EL (cell line): ENCODE data around the gene ETNPPL.
"Not testable (repeated sequence)": the region's sequence is repeated elsewhere in the genome, so short reads cannot be mapped to it uniquely, and the experiment has no call there.

Experiments used
- DNase-seq: peaks from one replicate; pipeline ENCODE4 v3.0.0-alpha.2; 2016

Gene ETNPPL

DNA sequence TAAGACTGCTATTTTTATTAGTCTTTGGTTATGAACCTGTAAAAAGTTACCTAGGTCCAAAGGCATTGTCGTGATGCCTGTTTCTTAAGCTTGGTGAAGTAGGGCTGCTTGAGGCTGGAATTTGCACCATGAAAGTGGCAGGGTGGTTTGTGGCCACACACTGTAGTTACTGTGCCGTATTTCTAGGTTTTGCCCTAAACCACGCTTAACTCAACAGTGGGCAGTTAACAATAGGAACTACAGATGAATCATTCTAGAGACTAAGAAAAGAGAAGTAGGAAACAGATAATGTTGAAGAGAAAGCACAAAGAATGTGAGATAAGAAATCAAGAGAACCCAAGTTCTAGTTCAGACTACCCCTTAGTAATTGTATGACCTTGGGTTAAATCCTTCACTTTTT is 11.5 kb downstream of the ETNPPL start:
- no peak for DNase-seq

DNA sequence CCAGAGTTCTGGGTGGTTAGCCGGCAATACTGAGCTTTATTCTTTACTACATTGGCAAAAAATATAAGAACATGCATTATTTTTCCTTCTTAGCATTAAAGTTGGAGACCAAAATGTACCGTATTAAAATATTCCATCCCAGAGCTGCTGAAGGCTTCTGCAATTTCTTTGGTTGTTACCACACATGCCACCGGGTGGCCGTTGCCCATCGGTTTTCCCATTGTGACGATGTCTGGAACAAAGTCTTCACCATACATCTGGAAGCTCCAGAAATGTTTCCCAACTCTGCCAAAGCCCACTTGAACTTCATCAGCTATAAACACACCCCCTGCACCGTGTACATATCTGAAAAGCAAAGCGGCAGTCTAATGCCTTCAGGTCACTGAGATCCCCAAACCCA is 13.7 kb downstream of the ETNPPL start:
- DNase-seq = no peak

DNA sequence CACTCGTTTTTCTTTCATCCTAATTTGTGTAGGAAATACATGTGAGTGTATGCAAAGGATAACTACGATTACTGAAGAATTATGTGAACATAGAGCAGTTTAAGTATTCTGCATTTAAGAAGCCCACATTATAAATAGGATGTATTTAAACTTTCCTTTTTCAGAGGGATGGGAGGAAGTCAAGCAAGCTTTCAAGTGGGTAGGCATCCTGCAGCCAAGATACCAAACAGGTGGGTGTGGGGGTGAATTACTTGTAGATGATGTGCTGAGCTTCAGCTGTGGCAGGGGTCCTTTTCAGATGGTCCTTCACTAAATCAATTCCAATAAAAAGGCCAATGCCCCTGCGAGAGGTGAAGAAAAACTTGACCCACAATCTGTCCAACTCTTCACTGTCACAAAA is 16.3 kb downstream of the ETNPPL start:
- DNase-seq = no peak

DNA sequence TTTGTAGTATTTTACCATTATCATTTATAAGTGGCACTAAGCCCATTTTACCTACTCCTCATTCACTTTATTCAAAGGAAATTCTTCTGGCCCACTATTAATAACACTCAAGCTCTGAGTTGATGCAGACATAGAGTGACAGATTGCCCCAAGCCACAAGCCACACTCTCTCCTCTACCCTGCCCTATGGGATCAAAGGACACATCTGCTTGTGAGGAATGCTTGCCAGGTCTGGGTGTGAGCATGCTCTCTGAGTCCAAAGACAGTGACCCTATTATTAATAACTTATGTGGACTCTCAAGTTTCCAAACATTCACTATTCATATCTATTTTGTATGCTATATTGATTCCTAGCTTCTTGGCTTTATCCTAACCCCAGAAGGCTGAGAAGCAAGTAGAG is 18.5 kb downstream of the ETNPPL start:
- no peak for DNase-seq

DNA sequence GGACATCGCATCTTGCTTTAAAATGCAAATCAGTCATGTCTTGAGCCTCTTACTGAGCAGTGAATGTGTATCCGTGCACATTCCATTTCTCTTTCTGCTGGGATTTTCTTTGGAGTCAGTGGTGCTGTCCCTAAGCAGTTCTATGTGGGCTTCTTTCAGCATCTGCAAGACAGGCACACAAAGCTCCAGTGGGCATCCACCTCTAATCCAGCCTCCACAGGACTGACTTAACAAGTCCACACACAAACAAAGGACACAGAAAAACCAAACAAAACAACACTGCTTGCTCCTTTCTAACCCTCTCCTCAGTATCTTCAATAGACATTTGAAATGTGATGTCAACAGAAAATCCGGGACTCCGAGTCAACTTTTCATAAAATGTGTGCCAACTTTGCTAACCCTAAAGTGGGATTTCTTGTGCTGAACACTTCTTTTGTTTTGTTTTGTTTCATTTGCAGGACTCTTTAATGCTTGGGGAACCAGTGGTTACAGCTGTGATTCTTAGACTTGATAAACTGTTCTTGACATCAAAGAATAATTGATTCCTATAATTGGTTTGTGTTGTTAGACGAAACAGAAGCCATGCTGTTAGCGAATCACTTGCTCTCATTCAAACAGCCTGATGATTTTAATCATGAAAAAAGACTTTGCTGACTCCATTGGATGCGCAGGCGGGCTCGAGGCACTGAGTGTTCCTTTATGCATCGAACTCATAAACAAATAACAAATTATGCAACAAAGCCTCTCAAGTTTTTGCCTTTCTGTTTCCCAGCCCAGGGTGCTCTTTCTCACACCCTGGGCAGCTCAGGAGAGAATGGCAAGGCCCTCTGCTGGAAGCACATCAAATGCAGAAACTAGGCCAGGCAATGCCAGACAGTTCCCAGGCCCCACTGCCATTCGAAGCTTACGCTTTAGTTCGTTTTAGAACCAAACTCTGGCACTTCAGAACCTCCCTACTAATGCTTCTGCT is 20.1 kb downstream of the ETNPPL start:
- DNase-seq = no peak

DNA sequence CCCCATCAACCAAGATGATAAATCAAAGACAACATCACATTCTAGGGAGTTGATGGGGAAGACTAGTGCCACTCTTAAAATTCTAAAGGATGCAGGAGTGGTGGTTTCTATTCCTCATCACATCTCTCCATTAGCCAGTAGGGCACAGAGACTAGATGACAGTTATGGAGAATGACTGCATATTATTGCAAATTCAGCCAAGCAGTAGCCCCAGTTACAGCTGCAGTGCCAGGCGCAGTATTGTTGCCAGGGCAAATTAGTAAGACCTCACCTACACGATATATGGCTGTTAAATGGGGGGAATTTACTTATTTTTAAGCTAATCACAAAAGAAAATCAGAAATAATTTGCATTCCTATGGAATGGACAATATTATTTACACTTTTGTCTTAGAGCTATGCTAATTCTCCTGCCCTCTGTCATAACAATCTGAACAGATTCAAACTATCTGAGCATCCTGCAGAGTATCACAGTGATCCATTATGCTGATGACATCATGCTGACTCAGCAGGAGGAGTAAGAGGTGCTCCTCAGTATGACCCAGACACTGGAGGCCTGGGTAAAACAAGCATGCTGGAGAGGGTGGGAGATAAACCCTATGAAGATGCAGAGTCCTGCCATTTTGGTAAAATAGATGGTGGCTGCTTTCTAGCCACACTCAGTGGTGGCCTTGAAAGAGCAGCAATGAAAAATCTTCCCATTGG is 24.7 kb downstream of the ETNPPL start:
- DNase-seq = peak; percentile 25

DNA sequence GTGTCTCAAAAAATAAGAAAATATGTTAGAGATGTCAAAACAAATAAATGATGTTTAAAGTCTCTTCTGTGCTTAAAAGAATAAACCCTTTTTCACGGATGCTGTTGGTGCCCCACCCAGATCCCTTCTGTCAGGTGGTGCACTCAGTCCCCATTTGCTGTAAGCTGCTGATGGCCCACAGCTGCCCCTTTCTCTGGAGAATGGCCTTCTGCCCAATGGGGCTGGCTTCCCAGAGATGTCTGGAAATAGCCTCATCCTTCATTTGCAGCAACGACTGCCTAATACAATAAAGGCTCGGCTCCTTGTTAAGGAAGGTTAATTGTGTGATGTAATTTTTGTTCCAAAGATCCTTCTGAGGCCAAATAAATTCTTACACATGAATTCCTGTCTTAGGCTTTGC is 31.8 kb downstream of the ETNPPL start:
- no peak for DNase-seq

DNA sequence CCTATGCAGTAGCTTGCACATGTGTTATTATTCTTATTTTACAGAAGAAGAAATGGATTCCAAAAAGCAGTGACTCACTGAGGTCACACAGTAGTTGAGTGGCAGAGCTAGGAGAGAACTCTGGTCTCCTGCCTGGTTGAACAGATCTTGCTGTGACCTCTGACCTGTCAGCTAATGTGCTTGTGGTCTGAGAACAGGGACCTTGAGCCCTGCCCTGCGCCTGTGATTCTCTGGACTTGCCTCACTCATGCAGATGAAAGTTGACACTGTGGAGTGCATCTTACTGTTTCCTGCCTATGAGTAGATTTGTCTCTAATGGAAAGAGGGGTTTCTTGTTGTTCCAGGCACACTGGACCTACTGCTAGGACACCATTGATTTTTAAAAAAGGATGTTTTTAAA is 32.3 kb downstream of the ETNPPL start:
- no peak for DNase-seq

DNA sequence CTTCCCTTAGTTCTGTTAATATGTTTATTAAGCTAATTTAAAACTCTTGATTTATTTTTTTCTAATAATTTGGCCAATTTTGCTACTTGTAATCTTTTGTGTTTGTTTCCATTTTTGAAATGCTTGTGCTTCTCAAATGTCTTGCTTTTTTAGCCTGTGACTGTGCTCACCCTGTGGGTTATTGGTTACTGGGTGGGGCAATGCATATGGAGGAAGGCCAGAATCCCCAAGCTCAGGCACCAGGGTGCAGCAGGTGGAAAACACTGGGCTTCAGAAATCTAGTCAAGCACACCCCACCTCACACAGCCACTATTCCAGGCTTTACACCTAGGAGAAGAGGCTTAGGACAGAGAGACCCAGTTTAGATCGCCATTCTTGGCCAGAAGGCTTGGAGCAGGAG is 33.1 kb downstream of the ETNPPL start:
- no peak for DNase-seq

DNA sequence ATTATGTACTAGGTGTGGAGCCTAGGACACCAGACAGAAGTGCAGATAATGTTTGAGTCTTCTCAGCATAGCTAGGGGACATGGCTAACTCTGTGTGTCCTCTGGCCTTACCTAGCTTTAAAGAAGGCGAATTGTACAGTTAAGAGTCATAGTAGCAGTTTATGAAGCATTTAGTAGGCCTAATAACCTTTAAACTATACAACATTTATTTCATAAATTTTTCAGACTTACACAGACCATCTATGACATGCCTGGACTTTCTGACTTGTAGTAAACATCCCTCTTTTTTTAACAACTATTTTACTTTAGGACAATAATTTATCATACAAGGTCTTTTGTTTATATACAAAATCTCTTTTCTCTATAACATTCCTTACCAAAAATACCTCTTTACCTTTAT is 37.4 kb downstream of the ETNPPL start:
- no peak for DNase-seq

DNA sequence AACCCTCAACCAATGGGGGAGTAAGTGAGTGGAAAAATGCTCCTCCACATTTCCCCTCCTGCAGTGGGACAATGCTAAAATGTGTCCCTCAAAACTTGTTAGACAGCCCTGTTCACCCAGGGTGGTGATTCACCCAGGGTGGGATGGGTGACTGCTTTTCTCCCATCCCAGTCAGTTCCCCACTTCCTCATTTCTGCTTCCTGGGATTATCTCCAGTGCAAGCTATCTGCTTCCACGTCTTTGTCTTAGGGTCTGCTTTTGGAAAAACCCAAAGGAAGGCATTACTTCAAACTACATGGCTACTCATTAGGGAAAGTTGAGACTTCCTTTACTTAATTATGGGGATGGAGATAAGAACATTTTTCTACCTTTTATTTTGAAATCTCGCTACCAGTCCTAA is 45.5 kb downstream of the ETNPPL start:
- no peak for DNase-seq

DNA sequence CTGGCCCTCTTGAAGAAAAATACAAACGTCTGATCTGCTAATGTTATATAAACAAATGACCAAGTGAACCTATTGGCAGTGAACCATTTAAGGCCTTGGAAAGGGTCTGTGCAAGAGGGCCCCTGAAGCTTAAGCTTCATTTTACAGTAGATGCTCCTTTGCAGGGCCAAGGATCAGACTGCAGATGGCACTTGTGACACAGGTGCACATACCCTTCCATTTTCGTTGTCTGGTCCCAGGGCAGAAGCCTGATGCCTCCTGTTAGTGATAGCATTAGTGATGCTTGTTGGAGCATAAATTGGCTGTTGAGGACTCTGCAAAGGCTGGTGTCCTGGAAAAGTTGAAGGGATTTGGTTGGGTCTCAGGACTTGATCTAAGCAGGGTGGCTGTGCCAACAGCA is 46.5 kb downstream of the ETNPPL start:
- DNase-seq = no peak

DNA sequence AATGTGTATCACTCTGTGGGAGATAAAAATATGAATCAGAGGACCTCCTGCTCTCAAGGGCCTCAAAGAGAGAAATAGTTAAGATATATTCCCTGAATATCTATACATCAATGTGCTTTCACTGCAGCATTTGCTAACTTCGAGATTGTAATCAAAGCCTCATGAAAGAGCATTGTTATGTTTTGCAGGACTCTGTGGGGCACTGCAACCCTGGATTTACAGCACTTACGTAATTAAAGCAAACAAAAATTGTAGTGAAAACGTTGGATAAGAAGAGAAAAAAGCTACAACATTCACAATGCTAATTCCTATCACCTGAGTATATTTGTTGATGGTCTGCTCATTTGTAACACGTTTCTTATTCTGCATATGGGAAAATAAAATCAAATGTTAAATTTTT is 48.0 kb downstream of the ETNPPL start:
- no peak for DNase-seq

DNA sequence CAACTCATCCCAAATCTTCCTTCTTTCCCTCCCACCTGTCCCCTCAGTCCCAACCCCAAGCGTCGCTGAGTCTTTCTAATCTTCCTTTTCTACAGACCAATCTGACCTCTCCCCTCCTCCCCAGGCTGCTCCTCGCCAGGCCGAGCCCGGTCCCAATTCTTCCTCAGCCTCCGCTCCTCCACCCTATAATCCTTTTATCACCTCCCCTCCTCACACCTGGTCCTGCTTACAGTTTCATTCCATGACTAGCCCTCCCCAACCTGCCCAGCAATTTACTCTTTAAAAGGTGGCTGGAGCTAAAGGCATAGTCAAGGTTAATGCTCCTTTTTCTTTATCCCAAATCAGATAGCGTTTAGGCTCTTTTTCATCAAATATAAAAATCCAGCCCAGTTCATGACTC is 52.3 kb downstream of the ETNPPL start:
- not testable (repeated sequence) for DNase-seq

DNA sequence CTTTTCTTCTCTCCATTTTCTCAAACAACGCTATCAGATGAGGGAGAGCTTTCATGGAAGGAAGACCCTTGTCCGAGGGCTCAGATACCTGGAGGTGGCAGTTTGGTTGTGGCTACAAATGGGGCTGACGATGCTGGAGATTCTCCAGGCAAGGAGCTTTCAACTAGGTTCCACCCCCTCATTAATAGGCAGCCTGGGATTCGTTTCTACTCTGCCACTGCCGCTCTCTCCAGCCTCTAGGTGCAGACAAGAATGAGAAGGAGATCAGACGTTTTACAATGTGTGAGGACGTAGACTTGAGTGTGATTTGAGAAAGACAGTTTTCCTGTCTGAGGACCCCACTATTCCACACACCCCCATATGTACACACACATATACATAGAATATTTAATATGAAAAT is 53.1 kb downstream of the ETNPPL start:
- no peak for DNase-seq

DNA sequence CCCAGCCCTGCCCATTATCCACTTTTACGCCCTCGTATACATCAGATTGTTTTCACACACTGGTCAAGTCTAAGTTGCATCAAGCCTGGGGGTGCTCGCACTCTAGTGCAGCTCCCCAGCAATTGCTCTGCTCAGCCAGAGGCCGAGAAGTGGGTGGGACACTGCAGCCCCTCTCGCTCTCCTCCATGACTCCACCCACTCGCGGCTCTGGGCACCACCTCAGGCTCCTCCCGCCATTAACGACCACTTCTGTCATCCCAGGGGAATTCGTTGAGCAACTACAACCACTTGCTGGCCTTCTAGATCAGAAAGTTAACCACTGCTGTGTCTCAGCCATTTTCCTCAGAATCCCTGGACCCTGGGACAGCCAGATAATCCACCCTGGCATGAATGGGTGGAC is 53.6 kb downstream of the ETNPPL start:
- DNase-seq = no peak

DNA sequence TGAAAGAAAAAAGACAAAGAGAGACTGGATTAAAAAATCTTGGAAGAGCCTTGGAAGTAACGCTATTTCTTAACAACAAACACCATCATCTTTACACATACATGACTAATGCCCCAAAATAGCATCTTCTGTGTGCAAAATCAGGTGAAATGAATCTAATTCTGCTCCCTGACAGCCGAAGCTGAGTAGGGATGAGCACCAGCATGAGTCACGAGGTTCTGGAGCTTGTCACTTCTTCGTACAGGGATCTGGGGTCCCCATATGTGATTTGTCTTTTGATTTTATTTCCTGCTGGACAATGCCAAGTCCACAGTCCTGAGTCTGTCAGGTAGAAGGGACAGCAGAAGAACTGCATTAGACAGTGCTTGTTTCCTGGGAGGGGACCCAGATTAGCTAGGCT is 56.6 kb downstream of the ETNPPL start:
- DNase-seq = no peak

DNA sequence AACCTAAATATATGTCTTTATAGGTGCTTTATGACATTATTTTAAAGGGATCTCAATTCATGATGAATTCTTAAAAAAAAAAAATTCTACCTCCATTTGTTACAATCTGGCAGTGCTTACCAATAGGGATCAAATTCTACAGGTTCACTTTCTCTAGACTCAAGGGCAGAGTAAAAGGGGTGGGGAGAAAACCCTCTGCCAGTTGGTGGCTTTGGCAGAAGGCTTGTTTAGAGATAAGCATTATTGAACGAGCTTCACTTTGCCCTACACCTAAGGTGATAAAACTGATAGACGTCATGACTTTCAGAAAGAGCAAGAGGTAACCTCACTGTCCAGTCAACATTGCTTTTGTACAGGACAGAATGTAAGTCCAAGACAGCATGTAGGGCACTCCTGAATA is 58.9 kb downstream of the ETNPPL start:
- no peak for DNase-seq

DNA sequence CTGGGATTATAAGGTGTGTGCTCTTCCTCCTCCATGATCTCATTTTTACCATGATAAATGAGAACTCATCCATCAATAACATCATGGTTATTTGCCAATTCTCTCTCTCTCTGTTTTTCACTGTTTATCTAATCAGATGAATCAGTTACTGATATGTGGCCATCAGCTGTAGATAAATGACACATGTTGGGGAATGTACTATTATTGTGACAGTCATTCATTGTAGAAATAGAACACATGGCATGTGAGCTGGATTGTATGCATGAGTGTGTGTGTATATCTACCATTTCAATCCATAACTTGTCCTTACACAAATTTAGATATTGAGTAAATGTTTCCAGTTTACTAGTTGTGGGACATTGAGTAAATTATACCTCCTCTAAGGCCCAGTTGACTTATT is 59.5 kb downstream of the ETNPPL start:
- DNase-seq = no peak

DNA sequence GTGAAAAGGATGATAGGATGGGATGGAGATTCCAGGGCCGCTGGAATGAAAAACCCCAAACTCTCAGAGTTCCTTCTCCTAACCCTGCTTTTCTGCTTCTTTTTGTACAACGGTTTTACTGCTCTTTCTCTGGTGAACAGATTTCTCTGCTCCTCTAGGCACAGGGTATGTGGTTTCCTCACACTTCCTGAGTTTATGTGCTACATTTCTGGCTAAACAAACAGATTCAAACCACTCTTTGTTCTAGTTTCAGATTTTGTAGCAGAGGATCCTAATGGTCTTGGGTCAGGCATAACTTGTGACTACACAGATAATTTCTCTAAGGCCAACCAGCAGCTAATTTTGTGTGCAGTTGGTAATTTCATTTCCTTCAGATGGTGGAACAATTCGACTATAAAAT is 59.9 kb downstream of the ETNPPL start:
- no peak for DNase-seq

DNA sequence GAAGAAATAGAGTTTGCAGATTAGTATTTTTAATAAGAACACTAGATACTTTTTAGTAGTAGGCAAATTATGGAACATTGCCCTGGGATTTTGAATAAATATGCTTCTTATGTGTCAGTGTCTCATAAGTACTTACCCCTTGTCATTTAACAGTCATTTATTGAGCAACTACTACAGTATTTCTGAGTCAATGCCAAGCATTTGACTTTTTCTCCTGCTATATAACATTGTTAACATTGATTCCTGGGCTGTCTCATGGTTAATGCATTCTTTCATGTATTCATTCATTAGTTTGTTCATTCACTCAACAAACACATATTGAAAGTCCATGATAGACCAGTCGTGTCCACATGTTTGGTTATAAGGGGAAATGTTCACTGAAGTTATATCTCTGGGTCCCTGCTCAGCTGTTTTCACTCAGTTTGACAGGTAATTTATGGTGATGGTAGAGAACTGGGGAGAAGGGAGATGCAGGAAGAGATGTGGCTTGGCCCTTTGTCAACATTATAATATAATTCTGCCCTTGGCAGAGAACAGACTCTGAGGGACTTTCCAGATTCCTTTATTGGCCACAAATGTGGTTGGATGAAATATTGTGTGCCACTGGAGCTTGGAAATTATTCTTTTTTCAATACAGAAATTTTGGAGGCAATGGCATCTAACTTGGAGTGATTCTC is 62.6 kb downstream of the ETNPPL start:
- DNase-seq = peak; percentile 50

DNA sequence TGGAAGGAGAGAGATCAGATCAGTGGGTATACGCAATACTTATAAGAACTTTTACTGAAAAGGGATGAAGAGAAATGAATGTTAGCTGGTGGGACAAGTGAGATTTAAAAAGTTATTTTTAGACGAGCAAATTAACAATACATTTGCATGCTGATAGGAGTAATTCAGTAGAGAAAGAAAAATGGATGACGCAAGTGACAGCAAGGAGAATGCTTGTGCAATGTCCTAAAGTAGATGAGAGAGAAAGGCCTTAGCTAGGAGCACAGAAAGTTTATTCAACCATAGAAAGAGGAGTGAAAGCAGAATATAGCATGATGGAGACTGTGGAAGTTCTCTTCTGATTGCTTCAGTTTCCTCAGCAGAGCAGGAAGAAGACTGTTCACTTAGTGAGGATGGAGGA is 66.7 kb downstream of the ETNPPL start:
- no peak for DNase-seq

DNA sequence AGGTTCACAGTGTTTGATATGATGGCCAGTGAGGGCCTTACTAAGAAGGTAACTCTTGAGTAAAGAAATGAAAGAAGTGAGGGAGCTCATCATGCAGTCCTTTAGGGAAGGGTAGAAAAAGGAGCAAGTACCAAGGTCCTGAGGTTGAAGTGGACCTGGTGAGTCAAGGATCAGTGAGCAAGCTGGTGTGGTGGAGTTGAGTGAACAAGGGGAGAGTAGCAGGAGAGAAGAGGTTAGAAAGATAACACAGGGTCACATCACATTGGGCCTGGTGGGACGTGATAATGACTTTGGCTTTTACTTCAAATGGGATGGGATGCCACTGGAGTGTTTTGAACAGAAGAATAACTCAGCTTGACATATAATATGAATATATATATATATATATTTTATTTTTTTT is 67.8 kb downstream of the ETNPPL start:
- DNase-seq = no peak

DNA sequence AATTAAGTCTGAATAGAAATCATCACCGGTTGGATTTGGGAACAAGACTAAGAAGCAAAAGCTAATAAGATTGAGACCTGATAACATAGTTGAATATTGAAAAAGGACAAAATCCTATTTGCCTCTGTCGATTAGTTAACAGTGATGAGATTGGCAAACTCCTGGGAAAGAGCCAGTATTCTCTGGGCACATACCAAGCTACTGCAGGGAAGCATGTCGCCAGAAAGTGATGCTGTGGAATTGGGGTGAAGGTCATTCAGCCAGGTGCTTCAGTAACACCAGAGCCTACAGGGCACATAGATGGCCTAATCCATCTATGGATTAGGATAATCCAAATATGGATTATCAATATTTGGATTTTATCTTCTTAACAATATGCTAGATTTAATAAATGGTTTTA is 68.4 kb downstream of the ETNPPL start:
- no peak for DNase-seq
